Kidney tubule cell (primary cell): Measurements from ENCODE around the gene GNPTG.

Source experiments
- DNase-seq: peaks from one replicate; pipeline ENCODE4 v3.0.0-alpha.2; 2018; ENCODE audit warnings: low spot score

GNPTG gene

GRCh38 chr16:1371054-1371978 is 19.6 kb downstream of the GNPTG start:
- DNase-seq, result no peak

- DNase-seq, result no peak
Measured at GRCh38 chr16:1372292-1372950, 20.7 kb downstream of the GNPTG start.

- no peak for DNase-seq
Measured at GRCh38 chr16:1374418-1375297, 22.9 kb downstream of the GNPTG start.

- DNase-seq, result no peak
Measured at GRCh38 chr16:1375298-1375640, 23.5 kb downstream of the GNPTG start.

GRCh38 chr16:1375741-1376410 is 24.1 kb downstream of the GNPTG start:
- no peak for DNase-seq

GRCh38 chr16:1377406-1378010 is 25.8 kb downstream of the GNPTG start:
- no peak for DNase-seq

- DNase-seq, result no peak
Measured at GRCh38 chr16:1378087-1378803, 26.5 kb downstream of the GNPTG start.

- DNase-seq, result peak; percentile 92
Measured at GRCh38 chr16:1378804-1379303, 27.1 kb downstream of the GNPTG start.

GRCh38 chr16:1379304-1380076 is 27.8 kb downstream of the GNPTG start:
- DNase-seq, result peak; percentile 75

GRCh38 chr16:1380195-1380594 is 28.5 kb downstream of the GNPTG start:
- DNase-seq, result no peak

GRCh38 chr16:1381612-1382406 is 30.1 kb downstream of the GNPTG start:
- DNase-seq, result no peak

GRCh38 chr16:1383556-1383955 is 31.8 kb downstream of the GNPTG start:
- no peak for DNase-seq

GRCh38 chr16:1385232-1385631 is 33.5 kb downstream of the GNPTG start:
- no peak for DNase-seq

- DNase-seq, result no peak
Measured at GRCh38 chr16:1387331-1387730, 35.6 kb downstream of the GNPTG start.

GRCh38 chr16:1389762-1390161 is 38.0 kb downstream of the GNPTG start:
- DNase-seq, result no peak

GRCh38 chr16:1390239-1390779 is 38.6 kb downstream of the GNPTG start:
- DNase-seq, result no peak

- DNase-seq, result no peak
Measured at GRCh38 chr16:1392826-1393225, 41.1 kb downstream of the GNPTG start.

GRCh38 chr16:1393613-1394176 is 42.0 kb downstream of the GNPTG start:
- no peak for DNase-seq
